Stomach (tissue), 9 donors: ENCODE measurements around the gene SYT3. TPM values are rescaled to one million over a fixed set of nuclear protein-coding genes. Genes with fewer than 3 reads are reported as not detected.

ENCODE experiments used
- DNase-seq, 2 donors: peaks; one replicate each; pipeline versions ENCODE4 v3.0.0 to v3.0.0-alpha.2; 2013 to 2019
- H3K27ac ChIP-seq, 5 donors: fragments of 200-600 bp in 4 of 5; sonication (generic) in 4 of 5; one replicate each; pipeline ENCODE4 v1.5.1; 2013 to 2019; ENCODE audit warnings: mild to moderate bottlenecking in 1 of 5, moderate library complexity in 1 of 5
- H3K27me3 ChIP-seq, 3 donors: fragments of 200-600 bp; sonication (generic); one replicate each; pipeline ENCODE4 v1.5.1; 2017 to 2019; ENCODE audit warnings: mixed run types in 1 of 3
- H3K36me3 ChIP-seq, 4 donors: fragments of 200-600 bp; sonication (generic); 1 replicate in 3 of 4; 2 replicates in 1 of 4; pipeline ENCODE4 v1.5.1; 2016 to 2019
- H3K4me1 ChIP-seq, 4 donors: fragments of 200-600 bp; sonication (generic); one replicate each; pipeline ENCODE4 v1.5.1; 2016 to 2019
- H3K4me3 ChIP-seq, 4 donors: fragments of 200-600 bp; sonication (generic) in 3 of 4; one replicate each; pipeline ENCODE4 v1.5.1; 2016 to 2019; ENCODE audit warnings: mild to moderate bottlenecking in 1 of 4
- H3K9me3 ChIP-seq, 4 donors: fragments of 200-600 bp; sonication (generic); one replicate each; pipeline ENCODE4 v1.5.1; 2016 to 2019
- CTCF ChIP-seq, 7 experiments: fragments of 450-650 bp in 4 of 7; fragments of 200-600 bp in 3 of 7; sonication (generic) in 3 of 7; IDR thresholded peaks; one replicate each; pipeline ENCODE4 v1.5.1; 2016 to 2019; ENCODE audit warnings: antibody characterized with exemption in 7 of 7, control low read depth in 2 of 7, mild to moderate bottlenecking in 1 of 7
- EP300 ChIP-seq: sonication (generic); formaldehyde crosslinking; IDR thresholded peaks from one replicate; pipeline ENCODE4 v1.6.1; 2017; ENCODE audit warnings: antibody characterized with exemption
- POLR2A ChIP-seq, 4 donors: fragments of 450-650 bp; IDR thresholded peaks; one replicate each; pipeline ENCODE4 v1.6.1; 2016; ENCODE audit warnings: antibody characterized with exemption in 4 of 4, control low read depth in 2 of 4, mild to moderate bottlenecking in 1 of 4, moderate library complexity in 1 of 4
- POLR2AphosphoS5 ChIP-seq, 3 donors: sonication (generic); formaldehyde crosslinking; IDR thresholded peaks; one replicate each; pipeline ENCODE4 v1.6.1; 2016; ENCODE audit warnings: antibody characterized with exemption in 3 of 3
- whole genome bisulfite sequencing, 5 donors: extraction: QIAGEN DNeasy Blood & Tissue Kit in 3 of 5; methylation state at CpG; one replicate each; pipeline versions ENCODE4 v1.1.5 to v1.1.7; 2013 to 2018; 5-methylcytosine and 5-hydroxymethylcytosine counted together
- intact Hi-C: fragments of 100-400 bp; cut with DNase I; formaldehyde crosslinking; loops from one replicate; pipeline ENCODE4 v1.15.1; 2023; ENCODE audit warnings: low total_unique reads
- polyA plus RNA-seq, 3 donors: library from polyadenylated mRNA; stranded (reverse); fragments of 200-250 nt; gene quantifications; one replicate each; pipeline ENCODE4 v1.2.3, GENCODE V29; 2013
- total RNA-seq, 5 donors: library from RNA; depleted of rRNA; stranded (reverse); fragments of >200 nt; gene quantifications; one replicate each; pipeline versions ENCODE4 v1.1.0 to v1.2.3, GENCODE V29; 2014 to 2016
- donor health status: healthy with polysubstance abuse.
- donor health status: Bipolar disorder and iron deficiency.
- donor health status: healthy.

Gene SYT3
- total and polyA plus RNA-seq, 8 donors = 0.13 to 1.3 (median 0.14) TPM; not detected in 5

DNA sequence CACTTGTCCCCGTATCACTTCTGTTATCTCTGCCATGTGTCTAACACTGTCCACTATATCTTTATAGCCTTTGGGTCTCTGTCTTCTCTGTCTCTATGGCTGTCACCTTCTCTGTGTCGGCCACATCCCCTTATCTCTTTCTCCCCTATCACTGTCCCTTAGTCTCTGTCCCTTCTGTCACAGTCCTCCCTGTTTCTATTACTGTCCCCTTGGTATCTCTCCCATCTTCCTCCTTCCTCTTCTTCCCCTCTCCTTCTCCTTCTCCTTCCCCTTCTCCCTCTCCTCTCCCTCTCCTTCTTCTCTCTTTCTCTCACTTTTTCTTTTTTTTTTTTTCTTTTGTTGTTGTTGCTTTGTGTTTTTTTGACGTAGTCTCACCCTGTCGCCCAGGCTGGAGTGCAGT is 36.7 kb downstream of the SYT3 start:
- H3K4me3 ChIP-seq = no peak overlapping the region
- H3K9me3 ChIP-seq = peaks cover 0 to 8% (median 4%) of the 10 kb centered on the region in 4 donors
- no peaks in the 10 kb centered on the region for H3K36me3 ChIP-seq
- 74 to 85% (median 77%) methylated on average over 4 of the region's 4 CpGs for WGBS, 5 donors
- H3K4me1 ChIP-seq = peaks cover 0 to 4% (median 0%) of the 10 kb centered on the region in 4 donors
- peaks cover 0 to 75% (median 15%) of the 10 kb centered on the region in 3 donors for H3K27me3 ChIP-seq
- DNase-seq = no peak
- intact Hi-C loops = no loop called here
- no peak overlapping the region for H3K27ac ChIP-seq
- TF ChIP-seq POLR2AphosphoS5 (IDR thresholded peaks at IDR 0.05) = no peak
- no peak for TF ChIP-seq POLR2A (IDR thresholded peaks at IDR 0.05)
- no peak for TF ChIP-seq EP300
- no peak for TF ChIP-seq CTCF (IDR thresholded peaks at IDR 0.05)

DNA sequence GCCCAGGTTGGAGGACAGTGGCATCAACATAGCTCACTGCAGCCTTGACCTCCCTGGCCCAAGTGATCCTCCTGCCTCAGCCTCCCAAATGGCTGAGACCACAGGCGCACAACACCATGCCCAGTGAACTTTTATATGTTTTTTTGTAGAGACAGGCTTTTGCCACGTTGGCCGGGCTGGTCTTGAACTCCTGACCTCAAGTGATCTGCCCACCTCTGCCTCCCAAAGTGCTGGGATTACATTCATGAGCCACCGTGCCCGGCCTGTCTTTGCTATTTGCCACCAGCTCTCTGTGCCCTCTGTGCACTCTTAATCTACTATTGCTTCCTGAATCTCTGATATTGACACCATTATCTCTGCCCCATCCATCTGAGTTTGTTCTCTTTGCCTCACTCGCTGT is 37.2 kb downstream of the SYT3 start:
- no peak overlapping the region for H3K4me3 ChIP-seq
- intact Hi-C loops = no loop called here
- H3K27me3 ChIP-seq = peaks cover 0 to 71% (median 14%) of the 10 kb centered on the region in 3 donors
- no peaks in the 10 kb centered on the region for H3K4me1 ChIP-seq
- no peak for DNase-seq
- no peak overlapping the region for H3K27ac ChIP-seq
- WGBS, 5 donors = 71 to 86% (median 83%) methylated on average over 6 of the region's 6 CpGs
- H3K36me3 ChIP-seq = no peaks in the 10 kb centered on the region
- TF ChIP-seq EP300 (no peak), POLR2A (IDR thresholded peaks at IDR 0.05) (no peak), CTCF (IDR thresholded peaks at IDR 0.05) (no peak), POLR2AphosphoS5 (IDR thresholded peaks at IDR 0.05) (no peak)
- peaks cover 0 to 8% (median 3%) of the 10 kb centered on the region in 4 donors for H3K9me3 ChIP-seq

DNA sequence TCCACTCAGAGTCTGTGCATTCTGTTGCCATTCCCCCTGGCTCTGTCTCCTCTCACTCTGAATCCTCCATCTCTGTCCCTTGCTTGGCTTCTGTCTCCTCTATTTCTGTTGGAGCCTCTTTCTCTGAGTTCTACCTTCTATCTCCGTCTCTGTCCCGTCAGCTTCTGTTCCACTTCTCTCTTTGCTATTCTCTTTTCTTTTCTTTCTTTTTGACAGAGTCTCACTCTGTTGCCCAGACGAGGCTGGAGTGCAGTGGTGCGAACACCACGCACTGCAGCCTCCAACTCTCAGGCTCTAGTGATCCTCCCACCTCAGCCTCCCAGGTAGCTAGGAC is 37.6 kb downstream of the SYT3 start:
- Histone ChIP-seq H3K27me3 (peaks cover 0 to 66% (median 14%) of the 10 kb centered on the region in 3 donors), H3K36me3 (no peaks in the 10 kb centered on the region), H3K4me3 (no peak overlapping the region), H3K4me1 (no peaks in the 10 kb centered on the region), H3K9me3 (peaks cover 0 to 6% (median 2%) of the 10 kb centered on the region in 4 donors), H3K27ac (no peak overlapping the region)
- TF ChIP-seq EP300 (no peak), POLR2A (IDR thresholded peaks at IDR 0.05) (no peak), CTCF (IDR thresholded peaks at IDR 0.05) (no peak), POLR2AphosphoS5 (IDR thresholded peaks at IDR 0.05) (no peak)
- intact Hi-C loops = no loop called here
- 79 to 90% (median 82%) methylated on average over 5 of the region's 5 CpGs for WGBS, 5 donors
- no peak for DNase-seq

DNA sequence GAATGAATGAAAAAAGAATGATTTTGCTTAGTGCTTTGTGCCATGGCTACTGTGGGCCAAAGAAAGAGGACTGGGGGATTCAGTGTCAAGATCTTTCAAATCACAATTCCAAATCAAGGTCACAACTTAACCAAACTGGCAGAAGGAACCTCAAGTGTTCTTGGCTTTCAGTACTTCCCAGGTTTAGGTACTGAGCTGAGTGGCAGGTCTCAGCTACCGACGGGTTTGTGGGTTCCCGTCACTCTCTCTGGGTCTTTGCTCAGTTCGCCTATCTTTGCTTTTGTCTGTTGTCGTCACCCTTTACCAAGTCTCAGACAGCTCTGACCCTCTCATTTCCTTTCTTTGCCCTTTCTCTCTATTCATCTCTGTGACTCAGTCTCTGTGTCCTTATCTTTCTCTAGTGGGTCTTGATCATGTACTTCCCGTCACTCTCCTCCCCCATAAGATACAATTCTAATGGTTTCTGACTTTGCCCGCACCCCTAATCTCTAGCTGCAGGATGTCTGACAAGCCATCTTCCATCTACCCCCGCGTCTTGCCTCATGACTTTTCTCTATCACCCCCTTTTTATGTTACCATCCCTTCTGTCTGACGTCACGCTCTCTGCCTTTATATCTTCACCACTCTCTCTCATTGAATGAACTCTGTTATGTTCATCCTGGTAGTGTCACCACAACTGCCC is 38.1 kb downstream of the SYT3 start:
- WGBS, 5 donors = 63 to 70% (median 69%) methylated on average over 11 of the region's 11 CpGs

More for the DNA sequence above, 38.1 kb downstream of the SYT3 start:
- intact Hi-C loops = no loop called here
- DNase-seq = no peak
- Histone ChIP-seq H3K9me3 (peaks cover 0 to 3% (median 1%) of the 10 kb centered on the region in 4 donors), H3K27me3 (peaks cover 0 to 61% (median 14%) of the 10 kb centered on the region in 3 donors), H3K36me3 (no peaks in the 10 kb centered on the region), H3K4me3 (no peak overlapping the region), H3K4me1 (no peaks in the 10 kb centered on the region), H3K27ac (no peak overlapping the region)
- TF ChIP-seq EP300 (no peak), POLR2AphosphoS5 (IDR thresholded peaks at IDR 0.05) (no peak), CTCF (IDR thresholded peaks at IDR 0.05) (no peak), POLR2A (IDR thresholded peaks at IDR 0.05) (no peak)
